Measurements from ENCODE around the gene WWTR1. TPM values are rescaled to one million over a fixed set of nuclear protein-coding genes. Genes with fewer than 3 reads are reported as not detected.
A peak's percentile ranks its signal among the peaks of the same experiment; 100 is the strongest.

WWTR1 gene
- total RNA-seq, 1 experiment from 2014 or later: 73.5 TPM

GRCh38 chr3:149625795-149626194 lies 32.0 kb downstream of the WWTR1 start:
- DNase-seq (ENCODE audit: low read depth): peak; percentile 43

GRCh38 chr3:149623824-149624223 lies 34.0 kb downstream of the WWTR1 start:
- no peak for DNase-seq (ENCODE audit: low read depth)

GRCh38 chr3:149621218-149622005 lies 36.4 kb downstream of the WWTR1 start:
- peak; percentile 87 for DNase-seq (ENCODE audit: low read depth)

GRCh38 chr3:149620291-149621020 lies 37.4 kb downstream of the WWTR1 start:
- peak; percentile 57 for DNase-seq (ENCODE audit: low read depth)

- no peak for DNase-seq (ENCODE audit: low read depth)
Measured at GRCh38 chr3:149619136-149619535, 38.7 kb downstream of the WWTR1 start.

GRCh38 chr3:149618151-149619123 lies 39.4 kb downstream of the WWTR1 start:
- DNase-seq (ENCODE audit: low read depth): no peak

GRCh38 chr3:149615731-149616221 lies 42.0 kb downstream of the WWTR1 start:
- peak; percentile 29 for DNase-seq (ENCODE audit: low read depth)

- peak; percentile 38 for DNase-seq (ENCODE audit: low read depth)
Measured at GRCh38 chr3:149613988-149614387, 43.8 kb downstream of the WWTR1 start.

- no peak for DNase-seq (ENCODE audit: low read depth)
Measured at GRCh38 chr3:149612456-149612855, 45.4 kb downstream of the WWTR1 start.

- DNase-seq (ENCODE audit: low read depth): no peak
Measured at GRCh38 chr3:149611149-149611548, 46.7 kb downstream of the WWTR1 start.

- DNase-seq (ENCODE audit: low read depth): no peak
Measured at GRCh38 chr3:149610351-149611105, 47.3 kb downstream of the WWTR1 start.

- DNase-seq (ENCODE audit: low read depth): no peak
Measured at GRCh38 chr3:149609595-149609994, 48.2 kb downstream of the WWTR1 start.

- no peak for DNase-seq (ENCODE audit: low read depth)
Measured at GRCh38 chr3:149608987-149609386, 48.8 kb downstream of the WWTR1 start.

GRCh38 chr3:149605902-149606301 lies 51.9 kb downstream of the WWTR1 start:
- peak; percentile 84 for DNase-seq (ENCODE audit: low read depth)

- DNase-seq (ENCODE audit: low read depth): peak; percentile 74
Measured at GRCh38 chr3:149604125-149604875, 53.5 kb downstream of the WWTR1 start.

GRCh38 chr3:149603126-149604074 lies 54.4 kb downstream of the WWTR1 start:
- DNase-seq (ENCODE audit: low read depth): peak; percentile 86

- no peak for DNase-seq (ENCODE audit: low read depth)
Measured at GRCh38 chr3:149600634-149601033, 57.2 kb downstream of the WWTR1 start.

- no peak for DNase-seq (ENCODE audit: low read depth)
Measured at GRCh38 chr3:149599236-149599635, 58.6 kb downstream of the WWTR1 start.

All from LHCN-M2 (cell line).